ENCODE measurements around the gene EIF1B. TPM values are rescaled to one million over a fixed set of nuclear protein-coding genes. Genes with fewer than 3 reads are reported as not detected.

Gene EIF1B
- total RNA-seq, 2 experiments from 2014 or later: 38.2 to 42.3 TPM

DNA sequence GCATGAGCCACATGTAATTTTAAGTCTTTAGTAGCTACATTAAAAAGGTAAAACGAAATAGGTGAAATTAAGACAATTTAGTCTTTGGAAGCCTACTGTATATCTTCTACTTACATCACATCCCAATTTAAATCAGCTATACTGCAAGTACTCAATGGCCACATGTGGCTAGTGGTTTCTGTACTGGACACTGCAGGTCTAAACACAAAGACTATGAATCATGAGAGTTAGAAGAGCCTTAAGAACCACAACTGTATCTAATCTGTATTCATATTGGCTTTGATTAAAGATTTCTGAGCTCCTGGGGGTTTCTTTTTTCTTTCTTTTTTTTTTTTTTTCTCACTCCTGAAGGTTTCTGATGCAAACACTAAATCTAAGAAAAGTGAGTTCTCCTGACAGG lies 2.3 kb upstream of the EIF1B start:
- Mint-ChIP-seq H3K4me3 (no peak overlapping the region), H3K27me3 (no peaks in the 10 kb centered on the region), H3K9me3 (no peaks in the 10 kb centered on the region), H3K27ac (no peak overlapping the region), H3K4me1 (ENCODE audit: low read depth) (peaks cover 17% of the 10 kb centered on the region), H3K36me3 (ENCODE audit: low read depth) (peaks cover 17% of the 10 kb centered on the region)
- ChIA-PET POLR2A (no interaction called here), CTCF (interaction anchor here (0.9 to 3.4 kb wide), 4 partner anchors 10 to 115 kb away, joined by 3 to 23 read pairs (median 10); no protein-coding TSS in a partner anchor)
- ATAC-seq: no peak
- DNase-seq: no peak
- intact Hi-C loops (cut with micrococcal nuclease): no loop called here
- TF ChIP-seq, protein P1, sequence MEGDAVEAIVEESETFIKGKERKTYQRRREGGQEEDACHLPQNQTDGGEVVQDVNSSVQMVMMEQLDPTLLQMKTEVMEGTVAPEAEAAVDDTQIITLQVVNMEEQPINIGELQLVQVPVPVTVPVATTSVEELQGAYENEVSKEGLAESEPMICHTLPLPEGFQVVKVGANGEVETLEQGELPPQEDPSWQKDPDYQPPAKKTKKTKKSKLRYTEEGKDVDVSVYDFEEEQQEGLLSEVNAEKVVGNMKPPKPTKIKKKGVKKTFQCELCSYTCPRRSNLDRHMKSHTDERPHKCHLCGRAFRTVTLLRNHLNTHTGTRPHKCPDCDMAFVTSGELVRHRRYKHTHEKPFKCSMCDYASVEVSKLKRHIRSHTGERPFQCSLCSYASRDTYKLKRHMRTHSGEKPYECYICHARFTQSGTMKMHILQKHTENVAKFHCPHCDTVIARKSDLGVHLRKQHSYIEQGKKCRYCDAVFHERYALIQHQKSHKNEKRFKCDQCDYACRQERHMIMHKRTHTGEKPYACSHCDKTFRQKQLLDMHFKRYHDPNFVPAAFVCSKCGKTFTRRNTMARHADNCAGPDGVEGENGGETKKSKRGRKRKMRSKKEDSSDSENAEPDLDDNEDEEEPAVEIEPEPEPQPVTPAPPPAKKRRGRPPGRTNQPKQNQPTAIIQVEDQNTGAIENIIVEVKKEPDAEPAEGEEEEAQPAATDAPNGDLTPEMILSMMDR (IDR thresholded peaks at IDR 0.05): no peak

DNA sequence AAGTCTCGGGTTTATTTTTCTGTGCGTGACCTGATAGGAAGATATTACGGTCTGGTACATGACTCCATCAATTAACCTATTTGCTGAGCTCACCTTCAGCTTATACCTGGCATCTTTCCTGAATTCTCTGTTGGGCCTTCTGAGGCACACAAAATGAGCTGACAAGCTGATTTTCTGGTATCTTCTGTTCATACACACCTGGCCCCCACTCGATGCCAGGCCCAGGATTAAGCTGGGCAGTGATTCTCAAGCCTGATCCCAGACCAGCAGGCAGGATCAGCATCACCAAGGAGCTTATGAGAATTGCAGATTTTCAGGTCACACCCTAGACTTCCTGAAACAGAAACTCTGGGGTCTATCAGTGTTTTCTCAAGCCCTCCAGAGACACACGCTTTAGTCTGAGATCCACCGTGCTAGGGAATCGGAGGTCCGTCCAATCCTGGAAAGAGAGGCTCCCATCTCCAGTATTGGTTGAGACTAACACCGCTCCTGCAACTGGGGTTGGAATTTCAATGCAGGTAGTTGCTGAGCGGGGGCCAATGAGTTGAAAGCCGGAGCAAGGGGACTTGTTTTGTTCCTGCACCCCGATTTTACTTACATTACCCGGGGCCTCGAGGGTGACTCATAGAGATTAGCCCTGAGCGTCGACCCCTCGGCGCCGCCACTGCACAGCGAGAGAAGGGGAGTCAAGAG lies 636 bp upstream of the EIF1B start:
- DNase-seq (no peak), ATAC-seq (peak; percentile 3)
- Mint-ChIP-seq H3K27ac (peak overlapping the region; percentile 97), H3K4me3 (peak overlapping the region; percentile 98), H3K27me3 (no peaks in the 10 kb centered on the region), H3K9me3 (no peaks in the 10 kb centered on the region), H3K36me3 (ENCODE audit: low read depth) (peaks cover 23% of the 10 kb centered on the region), H3K4me1 (ENCODE audit: low read depth) (peaks cover 24% of the 10 kb centered on the region)
- CTCF ChIA-PET: interaction anchor here (0.6 to 3.4 kb wide), 14 partner anchors 9 to 148 kb away, joined by 3 to 24 read pairs (median 4); partner anchors contain the start of gene RPL14
- intact Hi-C loops (cut with micrococcal nuclease): no loop called here
- POLR2A ChIA-PET: interaction anchor here (0.6 to 1.3 kb wide), 5 partner anchors 9 to 925 kb away, joined by 3 to 6 read pairs (median 3); no protein-coding TSS in a partner anchor
- TF ChIP-seq, protein P1 (IDR thresholded peaks at IDR 0.05): no peak

DNA sequence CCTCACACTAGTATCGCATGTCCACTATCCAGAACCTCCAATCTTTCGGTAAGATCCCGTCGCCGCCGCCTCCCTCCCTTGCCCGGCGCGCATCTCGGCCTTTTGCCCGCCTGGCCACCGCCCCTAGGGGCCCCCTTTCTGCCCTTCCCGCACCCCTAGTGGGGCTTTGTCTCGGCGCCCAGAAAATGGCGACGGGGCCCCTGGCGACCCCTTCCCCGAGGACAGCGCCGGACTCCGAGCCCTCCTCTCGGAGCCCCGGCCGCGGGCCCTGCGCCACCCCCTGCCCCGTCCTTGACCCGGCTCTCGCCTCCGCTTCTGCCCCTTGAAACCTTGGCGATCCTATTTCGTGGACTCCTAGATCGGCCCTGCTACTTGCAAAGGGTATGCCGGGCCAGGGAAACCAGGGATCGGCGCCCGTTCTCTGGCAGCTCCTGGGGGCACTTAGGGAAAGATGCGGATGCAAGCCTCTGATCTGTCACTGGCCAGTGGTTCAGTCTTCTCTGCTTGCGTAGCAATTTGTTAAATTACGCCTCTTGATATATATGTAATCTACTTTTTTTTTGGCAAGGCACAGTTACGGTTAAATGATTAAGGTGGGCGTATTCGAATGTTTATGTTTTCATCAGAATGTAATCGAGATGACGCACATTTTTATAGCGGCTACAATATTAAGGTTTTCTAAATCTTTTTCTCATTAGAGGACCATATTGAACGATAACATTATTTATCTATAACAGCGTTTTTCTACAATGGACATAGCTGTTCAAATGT lies 603 bp downstream of the EIF1B start:
- POLR2A ChIA-PET: interaction anchor here (0.7 to 1.4 kb wide), 4 partner anchors 16 to 149 kb away, joined by 3 to 4 read pairs (median 4); partner anchors contain the start of gene RPL14
- no peak for DNase-seq
- Mint-ChIP-seq H3K27ac (peak overlapping the region; percentile 97), H3K27me3 (no peaks in the 10 kb centered on the region), H3K36me3 (ENCODE audit: low read depth) (peaks cover 23% of the 10 kb centered on the region), H3K9me3 (no peaks in the 10 kb centered on the region), H3K4me1 (ENCODE audit: low read depth) (peaks cover 24% of the 10 kb centered on the region), H3K4me3 (peak overlapping the region; percentile 98)
- CTCF ChIA-PET: interaction anchor here (0.7 to 8.7 kb wide), 6 partner anchors 12 to 118 kb away, joined by 3 to 143 read pairs (median 14); no protein-coding TSS in a partner anchor
- intact Hi-C loops (cut with micrococcal nuclease): loop anchor here (5.0 kb wide), 1 partner anchor 147 kb away; the partner anchor contains the start of gene RPL14
- ATAC-seq: peak; percentile 31
- TF ChIP-seq, protein P1 (IDR thresholded peaks at IDR 0.05): no peak

DNA sequence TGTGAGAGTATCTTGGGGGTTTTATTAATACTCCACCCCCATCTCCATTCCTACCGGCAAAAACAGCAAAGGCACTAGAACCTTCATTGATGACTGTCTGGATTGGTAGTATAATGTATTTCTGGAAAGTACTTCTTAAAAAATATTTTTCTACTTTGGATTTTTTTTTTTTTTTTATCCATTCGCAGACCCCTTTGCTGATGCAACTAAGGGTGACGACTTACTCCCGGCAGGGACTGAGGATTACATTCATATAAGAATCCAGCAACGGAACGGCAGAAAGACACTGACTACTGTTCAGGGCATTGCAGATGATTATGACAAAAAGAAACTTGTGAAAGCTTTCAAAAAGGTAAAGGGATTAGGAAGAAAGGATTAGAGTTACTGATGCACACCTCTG lies 1.2 kb downstream of the EIF1B start:
- CTCF ChIA-PET: interaction anchor here (0.7 to 8.7 kb wide), 5 partner anchors 12 to 118 kb away, joined by 3 to 143 read pairs (median 6); no protein-coding TSS in a partner anchor
- no peaks in the 10 kb centered on the region for H3K27me3 Mint-ChIP-seq
- H3K36me3 Mint-ChIP-seq (ENCODE audit: low read depth): peaks cover 23% of the 10 kb centered on the region
- peak overlapping the region; percentile 97 for H3K27ac Mint-ChIP-seq
- no peak for ATAC-seq
- intact Hi-C loops (cut with micrococcal nuclease): loop anchor here (5.0 kb wide), 1 partner anchor 147 kb away; the partner anchor contains the start of gene RPL14
- DNase-seq: peak; percentile 13
- H3K4me1 Mint-ChIP-seq (ENCODE audit: low read depth): peaks cover 24% of the 10 kb centered on the region
- H3K9me3 Mint-ChIP-seq: no peaks in the 10 kb centered on the region
- TF ChIP-seq, protein P1 (IDR thresholded peaks at IDR 0.05): no peak
- POLR2A ChIA-PET: interaction anchor here (1.1 to 1.4 kb wide), 4 partner anchors 16 to 148 kb away, joined by 3 to 4 read pairs (median 4); partner anchors contain the start of gene RPL14
- H3K4me3 Mint-ChIP-seq: peak overlapping the region; percentile 98

Data from activated CD8-positive, alpha-beta T cell treated with anti-CD3 and anti-CD28 coated beads for 36 hours (primary cell).